ENCODE measurements around the gene ABCA2.

- no peak for TF ChIP-seq CTCF (IDR thresholded peaks at IDR 0.05; ENCODE audit: low read depth, low read length, missing input control)
- TF ChIP-seq ATF3 (IDR thresholded peaks at IDR 0.05) = no peak
- TF ChIP-seq GABPA (IDR thresholded peaks at IDR 0.05 in 1 of 2, conservative IDR thresholded peaks at IDR 0.05 in 1 of 2) = no peak
- no peak for TF ChIP-seq YY1 (IDR thresholded peaks at IDR 0.05)
- no peak for TF ChIP-seq ZBTB33 (IDR thresholded peaks at IDR 0.05)
Observed at GRCh38 chr9:137011907-137012675, 15.9 kb downstream of the ABCA2 start.

Measured in liver (tissue), 3 donors.